ENCODE data around the gene USHBP1.
A peak's percentile ranks its signal among the peaks of the same experiment; 100 is the strongest.

Gene USHBP1

DNA sequence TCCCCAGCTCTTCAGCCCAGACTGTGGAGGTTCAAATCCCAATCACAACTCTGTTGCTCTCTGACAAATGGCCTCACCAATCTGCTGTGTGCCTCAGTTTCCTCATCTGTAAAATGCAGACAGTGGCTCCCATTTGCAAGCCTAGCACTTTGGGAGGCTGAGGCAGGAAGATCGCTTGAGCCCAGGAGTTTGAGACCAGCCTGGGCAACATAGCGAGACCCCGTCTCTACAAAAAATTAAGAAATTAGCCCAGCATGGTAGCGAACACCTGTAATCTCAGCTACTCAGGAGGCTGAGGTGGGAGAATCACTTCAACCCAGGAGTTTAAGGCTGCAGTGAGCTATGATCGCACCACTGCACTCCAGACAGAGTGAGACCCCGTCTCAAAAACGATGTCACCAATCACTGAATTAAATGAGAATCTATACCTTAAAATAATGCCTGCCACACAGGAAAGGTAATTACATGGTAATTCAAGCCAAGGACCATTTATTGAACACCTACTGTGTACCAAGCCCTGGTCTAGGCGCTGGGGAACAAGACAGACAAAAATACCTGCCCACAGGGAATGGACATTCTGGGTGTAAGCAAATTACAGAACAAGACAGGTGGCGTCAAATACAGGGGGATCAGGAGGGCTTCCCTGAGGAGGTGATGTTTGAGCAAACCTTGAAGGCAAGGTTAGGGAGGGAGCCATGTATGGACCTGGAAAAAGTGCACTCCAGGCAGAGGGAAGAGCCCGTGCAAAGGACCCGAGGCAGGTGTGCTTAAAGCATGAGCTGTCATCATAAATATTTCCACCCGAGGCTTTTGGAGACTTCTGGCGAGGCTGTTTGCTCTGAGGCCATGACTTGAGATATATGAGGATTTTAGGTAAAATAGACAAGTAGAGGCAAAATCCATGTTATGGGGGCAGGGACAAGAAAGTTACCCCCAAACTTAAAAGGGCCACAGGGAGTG is 26.5 kb downstream of the USHBP1 start:
- Mint-ChIP-seq H3K36me3 (ENCODE audit: low read depth) (peaks cover 35% of the 10 kb centered on the region), H3K27me3 (ENCODE audit: low read depth, poor library complexity) (peaks cover 4% of the 10 kb centered on the region), H3K27ac (peak overlapping the region; percentile 51), H3K4me1 (peaks cover 73% of the 10 kb centered on the region), H3K9me3 (no peaks in the 10 kb centered on the region), H3K4me3 (peak overlapping the region; percentile 28)
- TF ChIP-seq, protein P1, sequence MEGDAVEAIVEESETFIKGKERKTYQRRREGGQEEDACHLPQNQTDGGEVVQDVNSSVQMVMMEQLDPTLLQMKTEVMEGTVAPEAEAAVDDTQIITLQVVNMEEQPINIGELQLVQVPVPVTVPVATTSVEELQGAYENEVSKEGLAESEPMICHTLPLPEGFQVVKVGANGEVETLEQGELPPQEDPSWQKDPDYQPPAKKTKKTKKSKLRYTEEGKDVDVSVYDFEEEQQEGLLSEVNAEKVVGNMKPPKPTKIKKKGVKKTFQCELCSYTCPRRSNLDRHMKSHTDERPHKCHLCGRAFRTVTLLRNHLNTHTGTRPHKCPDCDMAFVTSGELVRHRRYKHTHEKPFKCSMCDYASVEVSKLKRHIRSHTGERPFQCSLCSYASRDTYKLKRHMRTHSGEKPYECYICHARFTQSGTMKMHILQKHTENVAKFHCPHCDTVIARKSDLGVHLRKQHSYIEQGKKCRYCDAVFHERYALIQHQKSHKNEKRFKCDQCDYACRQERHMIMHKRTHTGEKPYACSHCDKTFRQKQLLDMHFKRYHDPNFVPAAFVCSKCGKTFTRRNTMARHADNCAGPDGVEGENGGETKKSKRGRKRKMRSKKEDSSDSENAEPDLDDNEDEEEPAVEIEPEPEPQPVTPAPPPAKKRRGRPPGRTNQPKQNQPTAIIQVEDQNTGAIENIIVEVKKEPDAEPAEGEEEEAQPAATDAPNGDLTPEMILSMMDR (IDR thresholded peaks at IDR 0.05), result no peak
- no peak for DNase-seq

DNA sequence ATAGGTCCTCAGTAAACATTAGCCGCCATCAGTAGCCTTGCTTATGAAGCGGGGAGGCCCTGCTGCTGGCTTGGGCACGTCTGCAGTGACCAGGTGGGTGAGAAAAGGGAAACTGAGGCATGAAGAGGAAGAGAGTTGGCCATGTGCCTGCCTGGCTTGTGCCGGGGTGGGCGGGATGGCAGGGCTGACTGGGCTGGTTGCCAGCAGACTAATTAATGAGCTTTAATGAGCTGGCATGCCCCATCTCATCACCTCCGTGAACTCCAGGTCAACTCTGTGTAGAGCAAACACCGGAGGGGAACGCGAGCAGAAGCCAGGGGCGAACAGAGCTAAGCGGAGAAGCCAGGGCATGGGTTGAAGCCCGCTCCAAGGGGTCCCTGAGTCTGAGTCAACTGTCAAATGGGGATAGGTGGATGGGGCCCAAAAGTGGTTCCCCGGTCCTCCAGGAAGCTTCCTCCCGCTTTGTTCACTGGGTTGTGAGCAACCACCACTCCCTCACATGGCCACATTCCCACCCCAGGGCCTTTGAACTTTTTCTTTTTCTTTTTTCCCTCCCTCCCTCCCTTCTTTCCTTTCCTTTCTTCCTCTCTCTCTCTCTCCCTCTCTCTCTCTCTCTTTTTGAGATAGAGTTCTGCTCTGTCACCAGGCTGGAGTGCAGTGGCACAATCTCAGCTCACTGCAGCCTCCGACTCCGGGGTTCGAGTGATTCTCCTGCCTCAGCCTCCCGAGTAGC is 27.6 kb downstream of the USHBP1 start:
- TF ChIP-seq, protein P1 (IDR thresholded peaks at IDR 0.05), result no peak
- H3K4me3 Mint-ChIP-seq, result peak overlapping the region; percentile 13

DNA sequence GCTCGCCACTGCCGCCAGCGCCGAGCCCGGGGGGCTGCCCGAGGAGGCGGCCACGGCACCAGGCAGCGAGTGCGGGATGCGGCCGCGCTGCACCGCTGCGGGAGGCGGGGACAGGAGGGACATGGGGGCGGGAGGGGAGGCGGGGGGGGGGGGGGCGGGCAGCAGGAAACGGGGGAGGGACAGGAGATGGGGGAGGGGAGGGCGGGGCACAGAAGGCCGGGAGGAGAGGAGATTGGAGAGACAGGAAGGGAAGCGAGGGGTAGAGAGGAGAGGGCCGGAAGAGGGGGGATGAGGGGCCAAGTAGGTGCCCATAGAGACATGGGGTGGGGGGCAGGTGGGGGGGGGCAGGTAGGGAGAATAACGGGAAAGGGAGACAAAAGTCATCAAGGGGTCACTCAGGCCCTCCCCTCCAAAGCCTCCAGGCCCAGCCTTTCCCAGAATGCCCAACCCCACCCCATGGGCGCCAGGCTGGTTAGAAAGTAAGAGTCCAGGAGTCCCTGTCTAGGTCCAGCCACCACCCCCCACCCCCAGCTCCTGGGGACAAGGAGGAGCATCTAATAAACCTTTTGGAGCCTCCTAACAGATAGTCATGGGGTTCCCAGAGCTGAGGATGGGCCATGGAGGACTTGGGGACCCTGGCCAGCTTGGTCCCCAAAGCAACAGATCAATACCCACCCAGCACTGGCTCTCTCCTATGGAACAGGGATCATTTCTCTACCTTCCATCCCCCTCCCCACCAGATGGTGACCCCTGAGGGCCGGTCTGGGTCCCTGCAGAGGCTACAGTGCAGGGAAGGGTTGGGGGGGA is 28.4 kb downstream of the USHBP1 start:
- Mint-ChIP-seq H3K27me3 (ENCODE audit: low read depth, poor library complexity) (peaks cover 4% of the 10 kb centered on the region), H3K36me3 (ENCODE audit: low read depth) (peaks cover 42% of the 10 kb centered on the region), H3K4me1 (peaks cover 55% of the 10 kb centered on the region), H3K4me3 (peak overlapping the region; percentile 52), H3K27ac (peak overlapping the region; percentile 79), H3K9me3 (no peaks in the 10 kb centered on the region)
- TF ChIP-seq, protein P1 (IDR thresholded peaks at IDR 0.05), result no peak
- no peak for DNase-seq

More for the DNA sequence above, 27.6 kb downstream of the USHBP1 start:
- Mint-ChIP-seq H3K9me3 (no peaks in the 10 kb centered on the region), H3K27ac (peak overlapping the region; percentile 79), H3K27me3 (ENCODE audit: low read depth, poor library complexity) (peaks cover 4% of the 10 kb centered on the region), H3K4me1 (peaks cover 63% of the 10 kb centered on the region), H3K36me3 (ENCODE audit: low read depth) (peaks cover 40% of the 10 kb centered on the region)
- no peak for DNase-seq

DNA sequence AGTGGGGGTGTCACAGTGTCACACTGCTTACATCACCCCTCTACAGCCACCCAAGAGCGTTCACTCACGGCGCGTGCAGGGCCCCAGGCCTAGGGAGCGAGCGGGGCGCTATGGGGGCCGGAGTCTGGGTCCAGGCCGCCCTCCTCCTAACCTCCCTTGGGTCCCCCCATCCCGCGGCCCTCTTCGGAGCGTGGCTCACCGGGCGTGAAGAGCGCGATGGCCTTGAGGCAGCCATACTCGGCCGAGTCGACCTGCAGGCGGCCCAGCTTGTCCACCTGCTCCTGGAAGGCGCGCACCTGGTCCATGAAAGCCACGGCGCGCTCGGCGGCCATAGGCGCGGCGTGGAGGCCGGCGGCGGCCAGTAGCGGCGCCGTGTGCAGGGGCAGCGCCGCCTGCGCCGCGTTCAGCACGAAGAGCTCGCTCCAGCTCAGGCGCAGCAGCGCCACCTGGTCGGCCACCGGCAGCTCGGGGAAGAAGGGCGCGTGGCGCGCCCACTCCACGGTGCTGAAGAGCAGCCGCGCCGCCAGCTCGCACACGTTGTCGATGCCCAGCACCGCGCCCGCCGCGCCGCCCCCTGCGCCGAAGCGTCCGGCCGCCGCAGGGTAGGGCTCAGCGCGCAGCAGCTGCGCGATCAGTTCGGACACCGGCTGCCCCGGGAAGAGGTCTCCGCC is 29.1 kb downstream of the USHBP1 start:
- DNase-seq, result peak; percentile 75
- Mint-ChIP-seq H3K4me1 (peaks cover 47% of the 10 kb centered on the region), H3K27ac (no peak overlapping the region), H3K27me3 (ENCODE audit: low read depth, poor library complexity) (peaks cover 4% of the 10 kb centered on the region), H3K4me3 (peak overlapping the region; percentile 54), H3K36me3 (ENCODE audit: low read depth) (peaks cover 44% of the 10 kb centered on the region), H3K9me3 (no peaks in the 10 kb centered on the region)
- TF ChIP-seq, protein P1 (IDR thresholded peaks at IDR 0.05), result no peak

DNA sequence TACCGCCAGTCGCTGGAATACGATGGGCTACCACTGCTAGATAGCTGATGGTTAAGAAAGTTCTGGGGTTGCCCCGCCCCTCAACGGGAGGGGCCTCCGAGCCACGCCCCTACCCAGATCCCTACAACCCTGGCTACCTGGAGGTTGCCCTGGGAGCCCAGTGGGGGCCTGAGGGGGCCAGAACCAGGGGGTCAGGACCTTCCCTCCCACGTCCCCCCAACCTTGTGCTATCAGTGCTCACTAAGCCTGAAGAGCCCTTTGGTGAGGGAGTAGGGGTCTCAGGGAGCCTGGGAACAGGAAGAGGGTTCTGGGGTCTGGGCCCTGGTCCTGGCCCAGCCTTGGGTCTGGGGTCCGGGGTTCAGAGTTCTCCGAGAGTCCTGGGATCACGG is 29.6 kb downstream of the USHBP1 start:
- H3K27ac Mint-ChIP-seq, result no peak overlapping the region
- TF ChIP-seq, protein P1 (IDR thresholded peaks at IDR 0.05), result no peak
- peaks cover 42% of the 10 kb centered on the region for H3K4me1 Mint-ChIP-seq
- DNase-seq, result peak; percentile 59
- H3K27me3 Mint-ChIP-seq (ENCODE audit: low read depth, poor library complexity), result peaks cover 4% of the 10 kb centered on the region
- peaks cover 45% of the 10 kb centered on the region for H3K36me3 Mint-ChIP-seq (ENCODE audit: low read depth)
- H3K4me3 Mint-ChIP-seq, result peak overlapping the region; percentile 65
- H3K9me3 Mint-ChIP-seq, result no peaks in the 10 kb centered on the region
